Ishikawa (cell line): ENCODE data around the gene COQ8B.

Source experiments
- CEBPB ChIP-seq: IDR thresholded peaks from 2 replicates; pipeline ENCODE4 v1.6.1; 2012
- CREB1 ChIP-seq: IDR thresholded peaks from 2 replicates; pipeline ENCODE4 v1.6.1; 2012; ENCODE audit warnings: low read depth
- EGR1 ChIP-seq: IDR thresholded peaks from 2 replicates; pipeline ENCODE4 v1.6.1; 2012
- EP300 ChIP-seq: IDR thresholded peaks from 2 replicates; pipeline ENCODE4 v1.6.1; 2012; ENCODE audit warnings: borderline replicate concordance
- FOXM1 ChIP-seq: IDR thresholded peaks from 2 replicates; pipeline ENCODE4 v1.6.1; 2012; ENCODE audit warnings: low read depth, borderline replicate concordance
- MAX ChIP-seq: IDR thresholded peaks from 2 replicates; pipeline ENCODE4 v1.6.1; 2012
- NFIC ChIP-seq: IDR thresholded peaks from 2 replicates; pipeline ENCODE4 v1.6.1; 2012
- RAD21 ChIP-seq: IDR thresholded peaks from 2 replicates; pipeline ENCODE4 v1.6.1; 2012; ENCODE audit warnings: low read depth
- REST ChIP-seq: IDR thresholded peaks from 2 replicates; pipeline ENCODE4 v1.6.1; 2012; ENCODE audit warnings: low read depth, mild to moderate bottlenecking
- TAF1 ChIP-seq: IDR thresholded peaks from 2 replicates; pipeline ENCODE4 v1.6.1; 2012; ENCODE audit warnings: low read depth, mild to moderate bottlenecking
- TCF12 ChIP-seq: IDR thresholded peaks from 2 replicates; pipeline ENCODE4 v1.6.1; 2012; ENCODE audit warnings: low read depth
- TEAD4 ChIP-seq: IDR thresholded peaks from 2 replicates; pipeline ENCODE4 v1.6.1; 2012
- USF1 ChIP-seq: IDR thresholded peaks from 2 replicates; pipeline ENCODE4 v1.6.1; 2012
- YY1 ChIP-seq: IDR thresholded peaks from 2 replicates; pipeline ENCODE4 v1.6.1; 2012; ENCODE audit warnings: low read depth
- ZBTB7A ChIP-seq: IDR thresholded peaks from 2 replicates; pipeline ENCODE4 v1.6.1; 2012; ENCODE audit warnings: low read depth

Gene COQ8B

GRCh38 chr19:40724855-40725254 is 8.2 kb upstream of the COQ8B start:
- TF ChIP-seq MAX (no peak), CEBPB (no peak), ZBTB7A (no peak), NFIC (no peak), CREB1 (no peak), USF1 (no peak)

GRCh38 chr19:40724315-40724714 is 7.6 kb upstream of the COQ8B start:
- TF ChIP-seq FOXM1, result no peak

- TF ChIP-seq TAF1 (no peak), RAD21 (no peak), NFIC (no peak), EP300 (no peak), CEBPB (no peak), TCF12 (no peak), REST (no peak), ZBTB7A (no peak), TEAD4 (no peak), YY1 (no peak), FOXM1 (no peak), MAX (no peak), CREB1 (no peak), USF1 (no peak)
Observed at GRCh38 chr19:40723661-40724254, 7.1 kb upstream of the COQ8B start.

- TF ChIP-seq TCF12 (no peak), RAD21 (no peak), MAX (no peak), FOXM1 (no peak), REST (no peak), EGR1 (no peak), TEAD4 (no peak), CEBPB (no peak), YY1 (no peak), EP300 (no peak), TAF1 (no peak)
Observed at GRCh38 chr19:40721936-40722661, 5.4 kb upstream of the COQ8B start.

GRCh38 chr19:40721140-40721486 is 4.4 kb upstream of the COQ8B start:
- TF ChIP-seq EP300 (no peak), ZBTB7A (no peak), FOXM1 (no peak), CREB1 (no peak), TAF1 (no peak), MAX (no peak), TEAD4 (no peak), YY1 (no peak)

- TF ChIP-seq EP300 (no peak), REST (no peak), CREB1 (no peak)
Observed at GRCh38 chr19:40719414-40719894, 2.8 kb upstream of the COQ8B start.
